ENCODE results near the gene SLC39A6. TPM values are rescaled to one million over a fixed set of nuclear protein-coding genes. Genes with fewer than 3 reads are reported as not detected.

Gene SLC39A6
- total RNA-seq, 1 experiment from 2014 or later, result 70.5 TPM

GRCh38 chr18:36099311-36099710 lies 29.8 kb downstream of the SLC39A6 start:
- Histone ChIP-seq H3K27me3 (ENCODE audit: insufficient read depth, low read length) (no peaks in the 10 kb centered on the region), H3K36me3 (ENCODE audit: control insufficient read depth in 1 of 2, insufficient read depth in 2 of 2, low read length in 2 of 2) (no peaks in the 10 kb centered on the region), H2AFZ (ENCODE audit: low read depth, low read length, poor library complexity, severe bottlenecking) (no peak overlapping the region), H3K4me2 (ENCODE audit: low read length) (no peak overlapping the region), H3K9me2 (ENCODE audit: insufficient read depth) (no peaks in the 10 kb centered on the region), H3K9me3 (ENCODE audit: control insufficient read depth in 1 of 2, insufficient read depth in 1 of 2, low read depth in 1 of 2, low read length in 2 of 2) (peaks cover 0 to 7% of the 10 kb centered on the region in 2 experiments; a peak in 1 of 4 replicates), H3K27ac (ENCODE audit: low read depth, low read length) (no peak overlapping the region), H3K9ac (ENCODE audit: low read length) (no peak overlapping the region), H3K4me3 (replicated peaks in 1 of 2; ENCODE audit: low read depth in 1 of 2, low read length in 2 of 2) (no peak overlapping the region), H3K79me2 (ENCODE audit: insufficient read depth, low read length) (no peaks in the 10 kb centered on the region), H3K4me1 (ENCODE audit: control insufficient read depth in 1 of 2, insufficient read depth in 2 of 2, low read length in 2 of 2) (no peaks in the 10 kb centered on the region), H4K20me1 (ENCODE audit: insufficient read depth) (no peaks in the 10 kb centered on the region)
- ATAC-seq (no peak), DNase-seq (ENCODE audit: low read depth, low spot score) (no peak)
- BruUV-seq (replicated peaks), result no TSS peak
- TF ChIP-seq YY1 (IDR thresholded peaks at IDR 0.05; ENCODE audit: extremely low read depth, insufficient replicate concordance, low read depth, low read length) (no peak), RAD21 (IDR thresholded peaks at IDR 0.05; ENCODE audit: low read depth) (no peak), FOSL1 (IDR thresholded peaks at IDR 0.05; ENCODE audit: low read depth) (no peak), ZFX (IDR thresholded peaks at IDR 0.05) (no peak), POLR2AphosphoS5 (IDR thresholded peaks at IDR 0.05; ENCODE audit: low read depth, low read length) (no peak), POLR2A (IDR thresholded peaks at IDR 0.05; ENCODE audit: borderline replicate concordance, extremely low read depth, insufficient read depth, insufficient read length) (no peak), ZNF274 (IDR thresholded peaks at IDR 0.05; ENCODE audit: low read depth, low read length) (no peak), EZH2 (IDR thresholded peaks at IDR 0.05) (no peak), JUND (IDR thresholded peaks at IDR 0.05) (no peak), SIN3A (IDR thresholded peaks at IDR 0.05; ENCODE audit: low read depth) (no peak), ELF1 (IDR thresholded peaks at IDR 0.05; ENCODE audit: borderline replicate concordance, low read depth) (no peak), REST (IDR thresholded peaks at IDR 0.05; ENCODE audit: low read depth) (no peak), CEBPB (IDR thresholded peaks at IDR 0.05; ENCODE audit: low read depth) (no peak), CTCF (IDR thresholded peaks at IDR 0.05 in 2 of 3, conservative IDR thresholded peaks at IDR 0.05 in 1 of 3; ENCODE audit: borderline replicate concordance in 1 of 3, insufficient read depth in 1 of 3, low read depth in 2 of 3, low read length in 2 of 3) (no peak), EGR1 (IDR thresholded peaks at IDR 0.05; ENCODE audit: low read depth) (no peak)
- ChIA-PET RAD21 (ENCODE audit: low non-redundant PET in 1 of 2, low total read pairs in 2 of 2, uncharacterized antibody in 2 of 2, unreplicated experiment in 2 of 2) (no interaction called here), CTCF (interaction anchor here (0.7 to 1.9 kb wide), 2 partner anchors 73 to 185 kb away, joined by 3 to 7 read pairs; no protein-coding TSS in a partner anchor), POLR2A (no interaction called here)
- intact Hi-C loops (cut with micrococcal nuclease), result loop anchor here (5.0 kb wide), 2 partner anchors 313 to 708 kb away; no protein-coding TSS in a partner anchor

All from HCT116 (cell line).